Smooth muscle cell (in vitro differentiated cells): ENCODE measurements around the gene REEP3. TPM values are rescaled to one million over a fixed set of nuclear protein-coding genes. Genes with fewer than 3 reads are reported as not detected.
"Not testable (repeated sequence)": the region's sequence is repeated elsewhere in the genome, so short reads cannot be mapped to it uniquely, and the experiment has no call there.

Experiments used
- DNase-seq: peaks from one replicate; lab custom pipeline; 2025; ENCODE audit not compliant: unreplicated experiment; lab: John Stamatoyannopoulos, UW
- H2AFZ ChIP-seq: fragments of 200-600 bp; sonication (generic); 2 replicates; pipeline ENCODE4 v1.6.0; 2016; ENCODE audit warnings: antibody characterized with exemption, low read depth, mild to moderate bottlenecking
- H3F3A ChIP-seq: fragments of 200-600 bp; sonication (generic); 2 replicates; pipeline ENCODE4 v1.6.0; 2017; ENCODE audit warnings: antibody characterized with exemption, low read depth
- H3K27ac ChIP-seq: fragments of 200-600 bp; sonication (generic); 2 replicates; pipeline ENCODE4 v1.5.1; 2016; ENCODE audit warnings: low read depth, mild to moderate bottlenecking
- H3K27me3 ChIP-seq: fragments of 200-600 bp; sonication (generic); 2 replicates; pipeline ENCODE4 v1.6.1; 2016; ENCODE audit warnings: low read depth, mild to moderate bottlenecking
- H3K36me3 ChIP-seq: fragments of 200-600 bp; sonication (generic); 2 replicates; pipeline ENCODE4 v1.5.1; 2016; ENCODE audit warnings: low read depth
- H3K4me1 ChIP-seq: fragments of 200-600 bp; sonication (generic); 2 replicates; pipeline ENCODE4 v1.5.1; 2016; ENCODE audit warnings: low read depth
- H3K4me2 ChIP-seq: fragments of 200-600 bp; sonication (generic); 2 replicates; pipeline ENCODE4 v1.6.0; 2016; ENCODE audit warnings: mild to moderate bottlenecking
- H3K4me3 ChIP-seq: fragments of 200-600 bp; sonication (generic); 2 replicates; pipeline ENCODE4 v1.5.1; 2016; ENCODE audit warnings: mild to moderate bottlenecking
- H3K79me2 ChIP-seq: fragments of 200-600 bp; sonication (generic); 2 replicates; pipeline ENCODE4 v1.6.0; 2016; ENCODE audit warnings: low read depth, mild to moderate bottlenecking
- H3K9ac ChIP-seq: fragments of 200-600 bp; sonication (generic); 2 replicates; pipeline ENCODE4 v1.6.0; 2016; ENCODE audit warnings: low read depth
- H3K9me3 ChIP-seq: fragments of 200-600 bp; sonication (generic); replicated peaks from 2 replicates; pipeline ENCODE4 v1.5.1; 2016; ENCODE audit warnings: low read depth
- H4K20me1 ChIP-seq: fragments of 200-600 bp; sonication (generic); 2 replicates; pipeline ENCODE4 v1.6.0; 2016; ENCODE audit warnings: low read depth
- CTCF ChIP-seq: fragments of 200-600 bp; sonication (generic); IDR thresholded peaks from 2 replicates; pipeline ENCODE4 v1.5.1; 2017; ENCODE audit warnings: borderline replicate concordance, mild to moderate bottlenecking, antibody characterized with exemption; ENCODE audit not compliant: insufficient read depth, poor library complexity, severe bottlenecking
- WGBS: methylation state at CpG from one replicate; pipeline ENCODE4 v1.1.7; 2016; ENCODE audit warnings: low lambda C conversion rate; 5-methylcytosine and 5-hydroxymethylcytosine counted together
- polyA plus RNA-seq: library from polyadenylated mRNA; unstranded; fragments of >200 nt; fragmentation: Nextera tagmentation; extraction: Ambion mirVana; gene quantifications from 2 replicates; pipeline ENCODE4 v1.2.1, GENCODE V29; 2016
- total RNA-seq: library from RNA; depleted of rRNA; stranded (reverse); fragments of >200 nt; gene quantifications from 2 replicates; pipeline ENCODE4 v1.2.3, GENCODE V29; 2014

The REEP3 gene
- total and polyA plus RNA-seq, 2 experiments from 2014 or later = 42.3 to 80.4 TPM

GRCh38 chr10:63498665-63499064 is 22.5 kb upstream of the REEP3 start:
- no peak for TF ChIP-seq CTCF

DNA sequence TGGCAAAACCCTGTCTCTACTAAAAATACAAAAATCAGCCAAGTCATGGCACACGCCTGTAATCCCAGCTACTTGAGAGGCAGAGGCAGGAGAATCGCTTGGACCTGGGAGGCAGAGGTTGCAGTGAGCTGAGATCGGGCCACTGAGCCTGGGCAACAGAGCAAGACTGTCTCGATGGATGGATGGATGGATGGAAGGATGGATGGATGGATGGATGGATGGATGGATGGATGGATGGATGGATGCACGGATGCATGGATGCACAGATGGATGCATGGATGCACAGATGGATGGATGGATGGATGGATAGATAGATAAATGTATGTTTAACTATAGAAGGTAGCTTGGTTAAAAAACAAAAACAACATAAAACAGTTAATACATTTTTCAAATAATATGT is 20.6 kb upstream of the REEP3 start:
- H3K27me3 ChIP-seq, H3F3A ChIP-seq, H3K36me3 ChIP-seq, H3K4me2 ChIP-seq, DNase-seq, H3K27ac ChIP-seq, H3K4me3 ChIP-seq, H3K9ac ChIP-seq, H3K9me3 ChIP-seq, H2AFZ ChIP-seq, H3K4me1 ChIP-seq: not testable (repeated sequence)
- Histone ChIP-seq H4K20me1 (peaks cover 44% of the 10 kb centered on the region), H3K79me2 (peaks cover 98% of the 10 kb centered on the region)
- WGBS = 95% methylated on average over 5 of the region's 5 CpGs

More at GRCh38 chr10:63498665-63499064, 22.5 kb upstream of the REEP3 start:
- H3F3A ChIP-seq = no peaks in the 10 kb centered on the region
- peaks cover 31% of the 10 kb centered on the region for H4K20me1 ChIP-seq
- H3K79me2 ChIP-seq = peaks cover 99% of the 10 kb centered on the region
- H3K27me3 ChIP-seq = no peaks in the 10 kb centered on the region
- no peak for DNase-seq
- no peaks in the 10 kb centered on the region for H3K4me1 ChIP-seq
- no peaks in the 10 kb centered on the region for H3K9me3 ChIP-seq
- H3K27ac ChIP-seq = no peak overlapping the region
- no peak overlapping the region for H3K4me3 ChIP-seq
- H2AFZ ChIP-seq = no peak overlapping the region
- 63% methylated on average over 1 of the region's 1 CpG for WGBS
- no peaks in the 10 kb centered on the region for H3K36me3 ChIP-seq
- H3K9ac ChIP-seq = no peak overlapping the region
- H3K4me2 ChIP-seq = no peak overlapping the region

- Histone ChIP-seq H2AFZ (no peak overlapping the region), H3K27me3 (no peaks in the 10 kb centered on the region), H3K4me1 (no peaks in the 10 kb centered on the region), H3F3A (no peaks in the 10 kb centered on the region), H3K4me2 (no peak overlapping the region), H3K27ac (no peak overlapping the region), H3K9me3 (no peaks in the 10 kb centered on the region), H4K20me1 (peaks cover 58% of the 10 kb centered on the region), H3K79me2 (peaks cover 98% of the 10 kb centered on the region), H3K9ac (no peak overlapping the region), H3K36me3 (no peaks in the 10 kb centered on the region), H3K4me3 (no peak overlapping the region)
- DNase-seq = no peak
- WGBS = 91% methylated on average over 1 of the region's 1 CpG
- TF ChIP-seq CTCF = no peak
These were observed 19.2 kb upstream of the REEP3 start for GRCh38 chr10:63501954-63502353.

DNA sequence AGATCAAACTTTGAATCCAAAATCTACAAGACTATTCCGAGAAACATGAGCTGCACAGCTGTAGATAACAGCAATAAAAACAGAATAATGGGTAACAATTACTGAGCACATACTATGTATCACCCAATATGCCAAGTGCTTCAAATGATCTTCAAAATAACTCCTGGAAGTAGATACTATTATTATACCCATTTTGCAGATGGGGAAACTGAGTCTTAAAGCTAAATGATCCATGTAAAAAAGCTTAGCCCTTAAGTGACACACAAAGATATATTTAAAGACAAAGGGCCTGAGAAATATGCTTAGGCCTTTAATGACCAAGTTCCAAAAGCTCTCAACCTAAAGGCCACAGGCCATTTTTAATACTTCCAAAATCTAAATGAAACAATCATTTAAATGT is 18.4 kb upstream of the REEP3 start:
- Histone ChIP-seq H3K36me3 (no peaks in the 10 kb centered on the region), H3K27me3 (no peaks in the 10 kb centered on the region), H3K4me2 (no peak overlapping the region), H3F3A (no peaks in the 10 kb centered on the region), H3K27ac (no peak overlapping the region), H3K79me2 (peaks cover 98% of the 10 kb centered on the region), H3K4me3 (no peak overlapping the region), H4K20me1 (peaks cover 59% of the 10 kb centered on the region), H2AFZ (no peak overlapping the region), H3K9ac (no peak overlapping the region), H3K4me1 (no peaks in the 10 kb centered on the region), H3K9me3 (no peaks in the 10 kb centered on the region)
- TF ChIP-seq CTCF = no peak
- no peak for DNase-seq
- WGBS = 100% methylated on average over 1 of the region's 1 CpG
